Stimulated activated CD8-positive, alpha-beta memory T cell treated with anti-CD3 and anti-CD28 coated beads, Interleukin-7, amount 100 ng/mL, for 24 hours (primary cell): ENCODE results near the gene AURKA.
"Not testable (repeated sequence)": the region's sequence is repeated elsewhere in the genome, so short reads cannot be mapped to it uniquely, and the experiment has no call there.

Experiments used
- DNase-seq: peaks from one replicate; pipeline ENCODE4 v3.0.0-alpha.2; 2020; ENCODE audit warnings: low read depth

AURKA gene

GRCh38 chr20:56358070-56358469, 33.9 kb downstream of the AURKA start:
- no peak for DNase-seq

- DNase-seq, result no peak
Measured at GRCh38 chr20:56353356-56353755, 38.7 kb downstream of the AURKA start.

GRCh38 chr20:56352345-56353055, 39.5 kb downstream of the AURKA start:
- DNase-seq, result no peak

GRCh38 chr20:56350842-56351241, 41.2 kb downstream of the AURKA start:
- DNase-seq, result no peak

GRCh38 chr20:56348746-56349145, 43.3 kb downstream of the AURKA start:
- no peak for DNase-seq

GRCh38 chr20:56348305-56348693, 43.7 kb downstream of the AURKA start:
- DNase-seq, result no peak

GRCh38 chr20:56347628-56348304, 44.2 kb downstream of the AURKA start:
- no peak for DNase-seq

GRCh38 chr20:56345911-56346310, 46.1 kb downstream of the AURKA start:
- DNase-seq, result no peak

GRCh38 chr20:56343861-56344381, 48.1 kb downstream of the AURKA start:
- DNase-seq, result no peak

GRCh38 chr20:56342783-56343182, 49.2 kb downstream of the AURKA start:
- no peak for DNase-seq

- DNase-seq, result not testable (repeated sequence)
Measured at GRCh38 chr20:56336709-56337108, 55.3 kb downstream of the AURKA start.

GRCh38 chr20:56328861-56329260, 63.2 kb downstream of the AURKA start:
- no peak for DNase-seq

- DNase-seq, result no peak
Measured at GRCh38 chr20:56324806-56325205, 67.2 kb downstream of the AURKA start.

GRCh38 chr20:56323656-56324055, 68.4 kb downstream of the AURKA start:
- no peak for DNase-seq

GRCh38 chr20:56323206-56323605, 68.8 kb downstream of the AURKA start:
- no peak for DNase-seq

GRCh38 chr20:56322681-56323080, 69.3 kb downstream of the AURKA start:
- no peak for DNase-seq
